A673 (cell line): ENCODE results near the gene FLVCR2. TPM values are rescaled to one million over a fixed set of nuclear protein-coding genes. Genes with fewer than 3 reads are reported as not detected.

Experiments
- BruUV-seq: library from RNA; stranded (reverse); fragments of 400-500 nt; replicated peaks from 2 replicates; lab custom pipeline; 2021; lab: Mats Ljungman, UMichigan
- CTCF ChIA-PET: fragments of 300-600 bp; sonication (Branson Sonifier 250); formaldehyde crosslinking; loops from one replicate; lab custom pipeline; 2022; ENCODE audit warnings: antibody characterized with exemption; lab: Charles Lee
- POLR2A ChIA-PET: fragments of 300-600 bp; sonication (Branson Sonifier 250); formaldehyde crosslinking; loops from one replicate; lab custom pipeline; 2022; ENCODE audit warnings: antibody characterized with exemption; ENCODE audit not compliant: low non-redundant PET; lab: Charles Lee
- DNase-seq: peaks from one replicate; pipeline ENCODE4 v3.0.0-alpha.2; 2015; ENCODE audit warnings: low spot score
- H3K27ac ChIP-seq: fragments of 200-600 bp; sonication (generic); 2 replicates; pipeline ENCODE4 v1.5.1; 2016; ENCODE audit warnings: mixed run types, low read depth, mild to moderate bottlenecking, mixed read lengths, antibody characterized with exemption, low read length; ENCODE audit not compliant: poor library complexity, severe bottlenecking
- H3K27me3 ChIP-seq: fragments of 200-600 bp; sonication (generic); replicated peaks from 2 replicates; pipeline ENCODE4 v1.6.1; 2017; ENCODE audit warnings: mixed run types, low read depth, mild to moderate bottlenecking, mixed read lengths, antibody characterized with exemption, low read length; ENCODE audit not compliant: insufficient read depth, poor library complexity
- H3K36me3 ChIP-seq: fragments of 200-600 bp; sonication (generic); 2 replicates; pipeline ENCODE4 v1.6.1; 2016; ENCODE audit warnings: mixed run types, mild to moderate bottlenecking, mixed read lengths, antibody characterized with exemption, low read length; ENCODE audit not compliant: insufficient read depth, poor library complexity, severe bottlenecking
- H3K4me1 ChIP-seq: fragments of 200-600 bp; sonication (generic); 2 replicates; pipeline ENCODE4 v1.6.1; 2017; ENCODE audit warnings: mixed run types, mild to moderate bottlenecking, mixed read lengths, antibody characterized with exemption, low read length; ENCODE audit not compliant: insufficient read depth, poor library complexity, severe bottlenecking
- H3K4me3 ChIP-seq: fragments of 200-600 bp; sonication (generic); 2 replicates; pipeline ENCODE4 v1.5.1; 2016; ENCODE audit warnings: low read depth, mixed run types, mild to moderate bottlenecking, mixed read lengths, low read length; ENCODE audit not compliant: poor library complexity, severe bottlenecking
- H3K9me3 ChIP-seq: fragments of 200-600 bp; sonication (generic); 2 replicates; pipeline ENCODE4 v1.6.1; 2016; ENCODE audit warnings: mixed run types, low read depth, mild to moderate bottlenecking, mixed read lengths, antibody characterized with exemption, low read length; ENCODE audit not compliant: poor library complexity, severe bottlenecking
- EZH2 ChIP-seq: fragments of 200-600 bp; sonication (generic); IDR thresholded peaks from 2 replicates; pipeline ENCODE4 v1.6.1; 2017; ENCODE audit warnings: borderline replicate concordance, low read depth, mild to moderate bottlenecking, mixed read lengths, antibody characterized with exemption, low read length; ENCODE audit not compliant: poor library complexity, severe bottlenecking
- intact Hi-C: fragments of 100-400 bp; cut with micrococcal nuclease; formaldehyde crosslinking; loops from one replicate; pipeline ENCODE4 v1.10.0; 2022; ENCODE audit not compliant: unreplicated experiment
- total RNA-seq: library from RNA; stranded (reverse); gene quantifications from 2 replicates; pipeline ENCODE4 v1.2.3, GENCODE V29; 2021
- TF ChIP-seq, protein P1 (sequence below): fragments of 300-800, 200-600 bp; sonication (generic); conservative IDR thresholded peaks from 2 replicates; pipeline ENCODE4 v1.5.1; 2017; ENCODE audit warnings: low read depth, mild to moderate bottlenecking, antibody characterized with exemption, low read length, moderate library complexity, mixed read lengths

Gene FLVCR2
- total RNA-seq, 1 experiment from 2014 or later = 3.5 TPM

DNA sequence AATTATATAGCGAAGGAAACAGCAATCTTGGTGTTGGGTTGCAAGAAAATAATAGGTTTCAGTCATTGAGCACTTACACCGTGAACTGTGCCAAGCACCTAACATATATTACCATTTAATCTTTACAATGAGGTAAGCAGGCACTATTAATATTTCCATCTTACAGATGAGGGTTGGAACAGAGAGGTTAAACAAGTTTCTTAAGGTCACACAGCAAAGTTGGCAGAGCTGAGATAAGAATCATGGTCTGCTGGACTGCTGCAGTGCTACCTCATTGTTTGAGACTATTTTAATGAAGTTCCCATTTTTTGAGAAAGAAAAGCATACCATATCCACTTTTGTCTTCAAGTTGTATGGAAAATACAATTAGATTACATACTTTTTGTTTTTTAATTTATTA lies 80.5 kb downstream of the FLVCR2 start:
- no peak overlapping the region for H3K27ac ChIP-seq
- no peaks in the 10 kb centered on the region for H3K4me1 ChIP-seq
- ChIA-PET CTCF (no interaction called here), POLR2A (no interaction called here)
- TF ChIP-seq, protein P1, sequence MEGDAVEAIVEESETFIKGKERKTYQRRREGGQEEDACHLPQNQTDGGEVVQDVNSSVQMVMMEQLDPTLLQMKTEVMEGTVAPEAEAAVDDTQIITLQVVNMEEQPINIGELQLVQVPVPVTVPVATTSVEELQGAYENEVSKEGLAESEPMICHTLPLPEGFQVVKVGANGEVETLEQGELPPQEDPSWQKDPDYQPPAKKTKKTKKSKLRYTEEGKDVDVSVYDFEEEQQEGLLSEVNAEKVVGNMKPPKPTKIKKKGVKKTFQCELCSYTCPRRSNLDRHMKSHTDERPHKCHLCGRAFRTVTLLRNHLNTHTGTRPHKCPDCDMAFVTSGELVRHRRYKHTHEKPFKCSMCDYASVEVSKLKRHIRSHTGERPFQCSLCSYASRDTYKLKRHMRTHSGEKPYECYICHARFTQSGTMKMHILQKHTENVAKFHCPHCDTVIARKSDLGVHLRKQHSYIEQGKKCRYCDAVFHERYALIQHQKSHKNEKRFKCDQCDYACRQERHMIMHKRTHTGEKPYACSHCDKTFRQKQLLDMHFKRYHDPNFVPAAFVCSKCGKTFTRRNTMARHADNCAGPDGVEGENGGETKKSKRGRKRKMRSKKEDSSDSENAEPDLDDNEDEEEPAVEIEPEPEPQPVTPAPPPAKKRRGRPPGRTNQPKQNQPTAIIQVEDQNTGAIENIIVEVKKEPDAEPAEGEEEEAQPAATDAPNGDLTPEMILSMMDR = no peak
- TF ChIP-seq EZH2 = no peak
- BruUV-seq = no TSS peak
- DNase-seq = no peak
- no peak overlapping the region for H3K4me3 ChIP-seq
- intact Hi-C loops = no loop called here
- peaks cover 39% of the 10 kb centered on the region for H3K36me3 ChIP-seq
- no peaks in the 10 kb centered on the region for H3K27me3 ChIP-seq
- H3K9me3 ChIP-seq = no peaks in the 10 kb centered on the region

DNA sequence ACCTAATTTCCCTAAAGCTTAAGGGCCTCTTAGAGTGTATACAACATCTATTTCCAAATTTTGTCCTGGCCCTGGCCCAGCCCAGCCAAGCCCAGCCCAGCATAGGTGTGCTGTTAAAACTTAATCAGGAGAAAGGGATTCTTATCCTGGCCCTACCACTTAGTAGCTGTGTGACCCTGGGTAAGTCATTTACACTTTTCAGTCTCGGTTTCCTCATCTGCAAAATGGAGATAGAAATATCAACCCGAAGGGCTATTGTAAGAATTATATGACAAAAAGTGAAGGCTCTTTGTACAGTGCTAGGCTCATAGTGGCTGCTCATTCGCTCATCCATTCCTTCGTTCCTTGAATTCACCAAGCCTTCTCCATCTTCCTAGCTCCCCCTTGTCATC lies 81.8 kb downstream of the FLVCR2 start:
- DNase-seq = no peak
- Histone ChIP-seq H3K9me3 (no peaks in the 10 kb centered on the region), H3K27ac (peak overlapping the region; percentile 76), H3K36me3 (peaks cover 39% of the 10 kb centered on the region), H3K4me3 (peak overlapping the region; percentile 84), H3K27me3 (no peaks in the 10 kb centered on the region), H3K4me1 (no peaks in the 10 kb centered on the region)
- TSS peak; percentile 82 for BruUV-seq
- intact Hi-C loops = no loop called here
- POLR2A ChIA-PET = interaction anchor here (0.7 kb wide), 1 partner anchor 458 kb away, joined by 3 read pairs; no protein-coding TSS in a partner anchor
- CTCF ChIA-PET = interaction anchor here (1.0 kb wide), 1 partner anchor 322 kb away, joined by 3 read pairs; no protein-coding TSS in a partner anchor
- TF ChIP-seq EZH2 = no peak
- TF ChIP-seq, protein P1 = no peak

DNA sequence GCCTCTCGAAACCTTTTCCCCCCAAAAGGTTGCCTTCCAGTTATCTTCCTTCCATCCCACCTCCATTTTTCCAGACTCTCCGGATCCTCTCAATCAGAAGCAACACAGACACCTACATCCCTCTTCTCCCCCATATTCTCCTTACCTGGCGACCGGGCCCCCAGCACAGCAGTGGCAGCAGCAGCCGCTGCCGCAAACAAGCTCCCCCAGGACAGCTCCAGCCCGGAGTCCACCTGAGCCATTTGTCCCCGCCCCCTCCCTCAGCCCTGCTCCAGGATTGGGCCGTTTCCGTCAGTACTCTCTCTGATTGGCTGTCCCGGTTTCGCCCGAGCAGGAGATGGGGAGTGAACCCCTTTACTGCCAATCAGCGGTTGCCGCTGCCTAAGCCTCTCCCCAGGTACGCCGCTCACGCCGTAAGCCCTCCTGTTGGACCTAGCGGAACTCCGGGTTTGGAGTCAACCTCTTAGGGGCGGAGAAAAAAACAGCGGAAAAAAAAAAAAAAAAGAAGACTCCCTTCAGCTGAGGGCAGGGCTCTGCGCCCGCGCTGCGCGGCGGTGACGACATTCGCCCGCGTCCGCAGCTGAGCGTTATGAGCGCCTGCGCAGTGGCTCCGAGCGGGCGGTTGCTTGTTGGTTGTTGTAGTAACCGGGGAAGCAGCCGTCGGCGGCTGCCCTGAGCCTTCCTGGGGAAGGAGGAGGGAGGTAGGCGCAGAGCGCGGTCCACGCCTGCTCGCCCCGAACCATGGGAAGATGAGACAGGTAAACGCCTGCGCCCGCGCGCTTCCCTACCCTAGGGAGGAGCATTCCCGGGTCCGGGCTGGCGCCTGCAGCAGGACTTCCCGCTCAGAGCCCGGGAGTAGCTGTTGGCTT lies 82.4 kb downstream of the FLVCR2 start, which contains the start of the genes ERG28 and TTLL5:
Gene ERG28 (minus strand): TSS at position 247 of the 869 bp plus-strand sequence. CDS start 3,374 bp downstream, outside the sequence.
Gene TTLL5 (plus strand): TSS at position 617 of the 869 bp plus-strand sequence. CDS start 1,904 bp downstream, outside the sequence.
- H3K4me1 ChIP-seq = no peaks in the 10 kb centered on the region
- intact Hi-C loops = no loop called here
- ChIA-PET POLR2A (interaction anchor here (0.7 kb wide), 2 partner anchors 14 to 458 kb away, joined by 3 to 8 read pairs; no protein-coding TSS in a partner anchor), CTCF (interaction anchor here (0.6 to 1.0 kb wide), 3 partner anchors 42 to 482 kb away, joined by 3 to 6 read pairs (median 4); no protein-coding TSS in a partner anchor)
- H3K36me3 ChIP-seq = peaks cover 34% of the 10 kb centered on the region
- no TSS peak for BruUV-seq
- TF ChIP-seq EZH2 = no peak
- TF ChIP-seq, protein P1 = no peak
- no peaks in the 10 kb centered on the region for H3K9me3 ChIP-seq
- H3K4me3 ChIP-seq = peak within 1 kb of the TSS; percentile 84
- peak within 1 kb of the TSS; percentile 76 for H3K27ac ChIP-seq
- no peaks in the 10 kb centered on the region for H3K27me3 ChIP-seq
- peak; percentile 99 for DNase-seq
